ENCODE results near the gene MFAP4. TPM values are rescaled to one million over a fixed set of nuclear protein-coding genes. Genes with fewer than 3 reads are reported as not detected.
A peak's percentile ranks its signal among the peaks of the same experiment; 100 is the strongest.

MFAP4 gene
- total RNA-seq, 1 experiment from 2014 or later, result not detected

- Histone ChIP-seq H3K27me3 (ENCODE audit: low read length) (no peaks in the 10 kb centered on the region), H3K9ac (ENCODE audit: low read length) (no peak overlapping the region), H3K4me2 (ENCODE audit: low read length) (no peak overlapping the region), H3K27ac (ENCODE audit: low read length) (no peak overlapping the region), H4K20me1 (ENCODE audit: low read length) (no peaks in the 10 kb centered on the region), H3F3A (ENCODE audit: low read length, unreplicated experiment) (no peaks in the 10 kb centered on the region), H3K4me1 (ENCODE audit: insufficient read depth, low read length) (peaks cover 30% of the 10 kb centered on the region), H3K9me3 (ENCODE audit: low read length) (no peaks in the 10 kb centered on the region), H3K9me2 (replicated peaks; ENCODE audit: low read length) (no peaks in the 10 kb centered on the region), H2AFZ (ENCODE audit: low read length) (no peak overlapping the region), H3K36me3 (ENCODE audit: low read depth, low read length) (no peaks in the 10 kb centered on the region), H3K79me2 (ENCODE audit: low read length) (no peaks in the 10 kb centered on the region), H3K4me3 (ENCODE audit: low read length) (no peak overlapping the region)
- ATAC-seq (no peak), DNase-seq (no peak)
- TF ChIP-seq EZH2 (IDR thresholded peaks at IDR 0.05; ENCODE audit: low read length, unreplicated experiment) (no peak), EZH2phosphoT487 (IDR thresholded peaks at IDR 0.05; ENCODE audit: borderline replicate concordance, low read length) (no peak), CTCF (conservative IDR thresholded peaks at IDR 0.05; ENCODE audit: low read depth, low read length) (no peak)
- ChIA-PET CTCF (no interaction called here), POLR2A (ENCODE audit: unreplicated experiment) (no interaction called here)
- no TSS peak for BruUV-seq (replicated peaks)
- intact Hi-C loops (cut with micrococcal nuclease), result no loop called here
Measured at GRCh38 chr17:19348806-19349205, 38.2 kb downstream of the MFAP4 start.

- Histone ChIP-seq H3F3A (ENCODE audit: low read length, unreplicated experiment) (no peaks in the 10 kb centered on the region), H2AFZ (ENCODE audit: low read length) (no peak overlapping the region), H3K79me2 (ENCODE audit: low read length) (no peaks in the 10 kb centered on the region), H3K4me2 (ENCODE audit: low read length) (no peak overlapping the region), H3K36me3 (ENCODE audit: low read depth, low read length) (no peaks in the 10 kb centered on the region), H3K9me2 (replicated peaks; ENCODE audit: low read length) (no peaks in the 10 kb centered on the region), H3K27me3 (ENCODE audit: low read length) (no peaks in the 10 kb centered on the region), H3K27ac (ENCODE audit: low read length) (peak overlapping the region; percentile 78; the same call in 1 of the 2 replicates), H3K4me1 (ENCODE audit: insufficient read depth, low read length) (peaks cover 30% of the 10 kb centered on the region), H4K20me1 (ENCODE audit: low read length) (no peaks in the 10 kb centered on the region), H3K4me3 (ENCODE audit: low read length) (no peak overlapping the region), H3K9me3 (ENCODE audit: low read length) (no peaks in the 10 kb centered on the region), H3K9ac (ENCODE audit: low read length) (no peak overlapping the region)
- ChIA-PET POLR2A (ENCODE audit: unreplicated experiment) (no interaction called here), CTCF (no interaction called here)
- TF ChIP-seq EZH2 (IDR thresholded peaks at IDR 0.05; ENCODE audit: low read length, unreplicated experiment), result no peak
- no peak for TF ChIP-seq CTCF (conservative IDR thresholded peaks at IDR 0.05; ENCODE audit: low read depth, low read length)
- no peak for TF ChIP-seq EZH2phosphoT487 (IDR thresholded peaks at IDR 0.05; ENCODE audit: borderline replicate concordance, low read length)
- ATAC-seq, result no peak
- no peak for DNase-seq
- no TSS peak for BruUV-seq (replicated peaks)
- intact Hi-C loops (cut with micrococcal nuclease), result no loop called here
Measured at GRCh38 chr17:19348081-19348650, 38.8 kb downstream of the MFAP4 start.

- Histone ChIP-seq H3K9me2 (replicated peaks; ENCODE audit: low read length) (no peaks in the 10 kb centered on the region), H3K9me3 (ENCODE audit: low read length) (no peaks in the 10 kb centered on the region), H3K4me3 (ENCODE audit: low read length) (no peak overlapping the region), H3K27me3 (ENCODE audit: low read length) (no peaks in the 10 kb centered on the region), H2AFZ (ENCODE audit: low read length) (peak overlapping the region; percentile 26), H4K20me1 (ENCODE audit: low read length) (no peaks in the 10 kb centered on the region), H3K9ac (ENCODE audit: low read length) (peak overlapping the region; percentile 21), H3F3A (ENCODE audit: low read length, unreplicated experiment) (no peaks in the 10 kb centered on the region), H3K4me2 (ENCODE audit: low read length) (peak overlapping the region; percentile 23), H3K27ac (ENCODE audit: low read length) (peak overlapping the region; percentile 78), H3K4me1 (ENCODE audit: insufficient read depth, low read length) (peaks cover 30% of the 10 kb centered on the region), H3K36me3 (ENCODE audit: low read depth, low read length) (no peaks in the 10 kb centered on the region), H3K79me2 (ENCODE audit: low read length) (no peaks in the 10 kb centered on the region)
- no peak for TF ChIP-seq CTCF (conservative IDR thresholded peaks at IDR 0.05; ENCODE audit: low read depth, low read length)
- no peak for TF ChIP-seq EZH2phosphoT487 (IDR thresholded peaks at IDR 0.05; ENCODE audit: borderline replicate concordance, low read length)
- no peak for TF ChIP-seq EZH2 (IDR thresholded peaks at IDR 0.05; ENCODE audit: low read length, unreplicated experiment)
- peak; percentile 22 for ATAC-seq
- CTCF ChIA-PET, result interaction anchor here (0.6 kb wide), 1 partner anchor 72 kb away, joined by 5 read pairs; no protein-coding TSS in a partner anchor
- DNase-seq, result no peak
- BruUV-seq (replicated peaks), result no TSS peak
- intact Hi-C loops (cut with micrococcal nuclease), result no loop called here
- POLR2A ChIA-PET (ENCODE audit: unreplicated experiment), result no interaction called here
Measured at GRCh38 chr17:19347323-19348080, 39.5 kb downstream of the MFAP4 start.
